IPS-15b (cell line): ENCODE measurements around the gene POLD3.
A peak's percentile ranks its signal among the peaks of the same experiment; 100 is the strongest.

Source experiments
- H3K27me3 ChIP-seq: one replicate; pipeline ENCODE4 v1.6.1; 2013; ENCODE audit warnings: low read length; ENCODE audit not compliant: control insufficient read depth, insufficient read depth
- H3K36me3 ChIP-seq: one replicate; pipeline ENCODE4 v1.6.1; 2013; ENCODE audit warnings: low read length; ENCODE audit not compliant: control insufficient read depth, insufficient read depth
- H3K4me1 ChIP-seq: one replicate; pipeline ENCODE4 v1.6.1; 2013; ENCODE audit warnings: mild to moderate bottlenecking, low read length; ENCODE audit not compliant: control insufficient read depth, insufficient read depth
- H3K4me3 ChIP-seq: one replicate; pipeline ENCODE4 v1.5.1; 2013; ENCODE audit warnings: low read depth, low read length
- H3K9ac ChIP-seq: one replicate; pipeline ENCODE4 v1.6.1; 2013; ENCODE audit warnings: low read depth, mild to moderate bottlenecking, low read length
- H3K9me3 ChIP-seq: one replicate; pipeline ENCODE4 v1.6.1; 2013; ENCODE audit warnings: mild to moderate bottlenecking, low read length; ENCODE audit not compliant: control insufficient read depth, insufficient read depth

The POLD3 gene, protein sequence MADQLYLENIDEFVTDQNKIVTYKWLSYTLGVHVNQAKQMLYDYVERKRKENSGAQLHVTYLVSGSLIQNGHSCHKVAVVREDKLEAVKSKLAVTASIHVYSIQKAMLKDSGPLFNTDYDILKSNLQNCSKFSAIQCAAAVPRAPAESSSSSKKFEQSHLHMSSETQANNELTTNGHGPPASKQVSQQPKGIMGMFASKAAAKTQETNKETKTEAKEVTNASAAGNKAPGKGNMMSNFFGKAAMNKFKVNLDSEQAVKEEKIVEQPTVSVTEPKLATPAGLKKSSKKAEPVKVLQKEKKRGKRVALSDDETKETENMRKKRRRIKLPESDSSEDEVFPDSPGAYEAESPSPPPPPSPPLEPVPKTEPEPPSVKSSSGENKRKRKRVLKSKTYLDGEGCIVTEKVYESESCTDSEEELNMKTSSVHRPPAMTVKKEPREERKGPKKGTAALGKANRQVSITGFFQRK

DNA sequence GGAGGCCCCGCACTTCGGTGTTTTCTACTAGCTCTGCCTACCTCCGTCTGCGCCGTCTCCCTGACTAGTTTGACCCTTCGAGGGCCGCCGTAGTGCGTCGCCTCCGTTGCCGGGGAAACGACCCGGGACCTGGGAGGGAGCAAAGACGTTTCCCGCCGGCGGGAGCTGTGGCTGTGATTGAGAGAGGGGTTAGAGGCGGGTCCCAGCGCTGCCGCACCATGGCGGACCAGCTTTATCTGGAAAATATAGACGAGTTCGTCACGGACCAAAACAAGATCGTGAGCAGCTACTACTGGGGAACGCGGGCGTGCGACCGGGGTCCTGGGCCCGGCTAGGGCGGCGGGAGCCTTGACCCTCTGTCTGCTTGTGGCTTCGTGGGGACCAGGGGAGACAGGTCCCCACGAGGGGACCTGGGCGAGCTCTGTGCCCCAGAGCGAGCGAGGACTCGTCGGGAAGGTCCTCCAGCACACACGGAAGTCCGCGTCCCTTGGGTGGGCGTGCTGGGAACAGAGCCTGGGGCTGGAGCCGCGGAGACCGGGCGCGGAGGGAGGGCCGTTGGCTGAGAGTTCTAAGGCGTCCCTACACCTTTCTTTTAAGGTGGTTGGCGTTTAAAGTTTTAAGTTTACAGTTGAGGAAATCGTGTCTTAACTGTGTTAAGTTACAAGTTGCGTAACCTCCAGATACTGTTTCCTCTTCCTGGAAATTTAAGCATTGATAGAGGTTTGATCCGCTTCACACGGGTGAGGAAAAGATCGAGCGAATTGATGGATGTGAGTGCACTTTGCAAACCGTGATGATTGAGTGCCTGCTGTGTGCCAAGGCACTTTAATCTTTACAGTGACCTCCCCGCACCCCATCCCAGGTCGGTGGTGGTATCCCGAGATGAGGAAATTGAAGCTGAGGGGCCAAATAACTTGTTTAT, at the start of gene POLD3:
TSS of gene POLD3 (plus strand) at position 142 of the 922 bp plus-strand sequence. CDS start at position 219, 77 bp downstream.
- peaks cover 2% of the 10 kb centered on the region for H3K36me3 ChIP-seq
- peak within 1 kb of the TSS; percentile 97 for H3K4me3 ChIP-seq
- H3K9ac ChIP-seq, result peak within 1 kb of the TSS; percentile 98
- H3K4me1 ChIP-seq, result no peaks in the 10 kb centered on the region
- H3K9me3 ChIP-seq, result no peaks in the 10 kb centered on the region
- H3K27me3 ChIP-seq, result no peaks in the 10 kb centered on the region

DNA sequence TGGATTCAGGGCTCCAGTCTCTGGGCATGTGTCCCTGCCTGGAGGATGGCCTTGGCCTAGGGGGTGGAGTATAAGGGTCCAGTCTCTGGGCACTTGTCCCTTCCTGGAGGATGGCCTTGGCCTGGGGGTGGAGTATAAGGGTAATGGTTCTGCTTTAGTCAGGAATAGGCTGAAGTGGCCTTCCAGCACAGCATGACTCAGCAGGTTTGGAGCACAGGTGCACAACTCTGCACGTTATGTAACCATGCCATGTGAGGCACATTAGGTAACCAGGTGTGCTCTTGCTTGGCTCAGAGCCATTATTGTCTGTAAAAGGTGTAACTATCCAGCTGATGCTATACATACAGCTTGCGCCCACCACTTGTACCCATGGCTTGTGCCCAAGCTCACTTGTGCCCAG, 48.4 kb upstream of the POLD3 start:
- Histone ChIP-seq H3K4me3 (no peak overlapping the region), H3K9me3 (peaks cover 9% of the 10 kb centered on the region), H3K27me3 (no peaks in the 10 kb centered on the region), H3K36me3 (no peaks in the 10 kb centered on the region), H3K9ac (no peak overlapping the region), H3K4me1 (no peaks in the 10 kb centered on the region)

DNA sequence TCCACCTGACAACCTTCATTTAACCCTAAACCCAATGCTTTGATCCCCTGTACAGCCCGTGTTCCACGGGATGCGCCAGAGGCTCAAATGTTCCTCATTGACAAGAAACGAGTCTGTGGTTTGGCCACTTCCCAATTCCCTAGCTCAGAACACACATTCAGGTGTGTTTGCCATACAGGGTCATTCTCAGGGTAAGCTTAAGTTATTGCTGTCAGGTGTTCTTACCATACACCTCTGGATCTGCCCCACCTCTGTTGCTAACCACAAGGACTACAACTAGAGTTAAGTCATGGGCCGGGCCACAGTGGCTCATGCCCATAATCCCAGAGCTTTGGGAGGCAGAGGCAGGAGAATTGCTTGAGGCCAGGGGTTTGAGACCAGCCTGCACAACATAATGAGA, 45.6 kb upstream of the POLD3 start:
- H3K4me3 ChIP-seq, result no peak overlapping the region
- H3K27me3 ChIP-seq, result no peaks in the 10 kb centered on the region
- no peaks in the 10 kb centered on the region for H3K4me1 ChIP-seq
- no peaks in the 10 kb centered on the region for H3K36me3 ChIP-seq
- no peak overlapping the region for H3K9ac ChIP-seq
- H3K9me3 ChIP-seq, result peaks cover 9% of the 10 kb centered on the region

DNA sequence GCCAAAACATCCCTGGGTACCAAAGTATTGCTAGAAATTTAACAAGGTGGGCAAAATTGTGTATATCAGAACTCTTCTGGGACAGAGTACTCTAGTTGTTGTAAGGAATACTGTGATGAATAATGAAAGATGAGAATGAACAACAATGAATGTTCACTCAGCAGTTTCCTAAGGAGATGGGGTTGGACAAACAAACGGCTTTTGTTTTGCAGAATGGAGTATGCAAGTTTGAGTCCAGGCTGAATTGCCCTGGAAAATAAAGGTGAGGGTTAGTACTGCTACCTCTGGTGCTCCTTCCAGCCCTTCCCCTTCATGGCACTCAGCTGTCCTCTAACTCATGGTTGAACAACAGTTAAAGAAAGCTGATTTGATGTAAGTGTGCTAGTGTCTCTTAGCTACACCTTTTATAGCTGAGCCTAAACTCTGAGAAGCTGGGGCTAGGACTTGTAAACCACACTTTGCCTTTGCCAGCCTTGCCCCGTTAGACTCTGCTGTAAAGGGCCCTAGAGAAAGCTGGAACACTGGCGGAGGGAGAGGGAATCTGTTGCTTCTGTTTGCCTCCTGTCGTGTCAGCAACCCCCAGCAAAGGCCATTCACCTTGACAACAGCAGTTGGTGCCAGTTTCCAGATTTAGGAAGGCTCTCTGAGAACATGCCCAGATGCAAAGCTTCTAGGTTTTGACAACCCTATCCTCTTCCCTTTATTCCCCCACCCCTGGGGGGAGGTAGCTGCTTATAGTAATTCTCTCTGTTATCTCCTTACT, 41.2 kb upstream of the POLD3 start:
- H3K27me3 ChIP-seq, result no peaks in the 10 kb centered on the region
- H3K36me3 ChIP-seq, result no peaks in the 10 kb centered on the region
- no peak overlapping the region for H3K9ac ChIP-seq
- H3K4me3 ChIP-seq, result no peak overlapping the region
- no peaks in the 10 kb centered on the region for H3K4me1 ChIP-seq
- H3K9me3 ChIP-seq, result no peaks in the 10 kb centered on the region

DNA sequence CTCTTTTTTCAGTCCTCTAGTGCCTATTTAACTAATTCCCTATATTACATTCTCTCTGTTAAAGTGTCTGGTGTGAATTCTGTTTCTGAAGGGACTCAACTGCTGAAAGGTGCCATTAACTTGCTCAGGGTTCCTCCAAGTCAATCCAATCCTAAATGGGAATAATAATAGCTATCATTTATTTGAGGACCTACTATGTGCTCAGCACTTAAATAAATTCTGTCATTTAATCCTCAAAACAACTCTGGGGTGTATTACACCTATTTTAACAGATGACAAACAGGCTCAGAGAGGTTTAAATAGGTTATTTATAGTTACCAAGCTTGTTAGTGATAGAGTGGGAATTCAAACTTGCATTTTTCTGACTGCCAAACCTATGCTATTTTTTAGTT, 40.6 kb upstream of the POLD3 start:
- H3K4me3 ChIP-seq, result no peak overlapping the region
- H3K27me3 ChIP-seq, result no peaks in the 10 kb centered on the region
- H3K9me3 ChIP-seq, result no peaks in the 10 kb centered on the region
- no peaks in the 10 kb centered on the region for H3K4me1 ChIP-seq
- no peaks in the 10 kb centered on the region for H3K36me3 ChIP-seq
- H3K9ac ChIP-seq, result no peak overlapping the region

DNA sequence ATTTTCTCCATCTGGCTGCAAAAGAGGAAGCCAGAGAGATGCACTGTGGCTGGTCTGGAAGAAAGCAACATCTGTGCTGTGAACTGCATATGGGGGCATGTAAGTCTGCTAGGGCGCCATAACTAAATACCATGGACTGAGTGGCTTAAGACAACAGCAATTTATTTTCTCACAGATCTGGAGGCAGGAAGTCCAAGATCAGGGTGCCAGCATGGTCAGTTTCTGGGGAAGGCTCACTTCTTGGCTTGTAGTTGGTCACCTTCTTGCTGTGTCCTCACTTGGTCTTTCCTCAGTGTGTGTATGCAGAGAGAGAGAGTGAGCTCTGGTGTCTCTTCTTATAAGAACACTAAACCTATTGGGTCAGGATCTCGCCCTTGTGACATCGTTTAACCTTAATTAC, 34.9 kb upstream of the POLD3 start:
- Histone ChIP-seq H3K9ac (no peak overlapping the region), H3K36me3 (no peaks in the 10 kb centered on the region), H3K4me1 (no peaks in the 10 kb centered on the region), H3K27me3 (no peaks in the 10 kb centered on the region), H3K9me3 (no peaks in the 10 kb centered on the region), H3K4me3 (no peak overlapping the region)

DNA sequence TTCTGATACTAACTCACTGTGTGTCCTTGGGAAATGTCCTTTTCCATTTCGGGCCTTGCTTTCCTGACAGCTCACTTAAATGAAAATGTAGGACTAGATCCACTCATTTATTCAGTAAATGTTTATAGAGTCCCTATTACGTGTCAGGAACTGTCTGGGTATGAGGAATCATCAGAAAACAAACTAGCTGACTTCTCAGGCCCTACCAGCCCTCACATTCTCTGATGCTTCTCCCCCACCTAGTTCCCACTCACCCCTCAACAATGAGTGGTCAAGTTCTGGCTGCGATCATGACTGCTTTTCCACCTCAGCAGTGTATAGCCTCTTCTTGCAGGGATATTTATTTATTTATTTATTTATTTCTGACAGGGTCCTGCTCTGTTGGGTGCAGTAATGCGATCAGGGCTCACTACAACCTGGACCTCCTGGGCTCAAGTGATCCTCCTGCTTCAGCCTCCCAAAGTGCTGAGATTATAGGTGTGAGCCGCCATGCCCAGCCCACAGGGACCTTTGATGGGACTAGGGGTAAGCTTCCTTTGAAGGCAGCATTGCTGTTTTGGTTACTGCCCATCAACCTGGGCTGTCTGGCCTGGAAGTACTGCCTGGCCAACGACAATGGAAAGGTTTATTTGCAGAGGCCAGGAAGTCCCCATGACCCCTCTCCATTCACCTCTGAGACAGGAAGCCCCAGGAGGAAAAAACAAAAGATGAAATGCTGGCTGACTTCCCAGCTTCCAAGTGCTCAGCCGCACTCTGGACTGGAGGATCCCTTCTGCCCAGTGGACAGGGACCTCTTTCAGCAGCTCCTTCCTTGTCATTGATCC, 33.1 kb upstream of the POLD3 start:
- Histone ChIP-seq H3K27me3 (no peaks in the 10 kb centered on the region), H3K9ac (no peak overlapping the region), H3K9me3 (no peaks in the 10 kb centered on the region), H3K4me3 (no peak overlapping the region), H3K36me3 (no peaks in the 10 kb centered on the region), H3K4me1 (no peaks in the 10 kb centered on the region)

DNA sequence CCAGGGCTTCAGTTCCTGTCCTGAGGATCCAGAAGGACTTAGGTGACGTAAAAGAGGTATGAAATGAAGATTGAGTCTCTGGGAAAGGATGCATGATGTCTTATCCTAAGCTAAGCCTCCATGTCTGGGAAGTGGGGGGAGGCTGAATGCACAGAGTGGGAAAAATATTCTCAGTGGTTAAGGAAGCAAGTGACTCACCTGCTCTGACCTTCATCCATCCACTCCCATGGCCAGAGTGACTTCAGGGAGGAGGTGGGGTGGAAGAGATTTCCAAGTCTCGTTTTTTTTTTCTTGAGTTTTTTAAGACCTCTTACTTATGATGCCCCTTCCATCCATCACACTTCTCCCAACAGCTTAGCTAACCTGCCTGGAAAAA, 32.5 kb upstream of the POLD3 start:
- Histone ChIP-seq H3K9ac (no peak overlapping the region), H3K4me1 (no peaks in the 10 kb centered on the region), H3K9me3 (no peaks in the 10 kb centered on the region), H3K36me3 (no peaks in the 10 kb centered on the region), H3K27me3 (no peaks in the 10 kb centered on the region), H3K4me3 (no peak overlapping the region)

DNA sequence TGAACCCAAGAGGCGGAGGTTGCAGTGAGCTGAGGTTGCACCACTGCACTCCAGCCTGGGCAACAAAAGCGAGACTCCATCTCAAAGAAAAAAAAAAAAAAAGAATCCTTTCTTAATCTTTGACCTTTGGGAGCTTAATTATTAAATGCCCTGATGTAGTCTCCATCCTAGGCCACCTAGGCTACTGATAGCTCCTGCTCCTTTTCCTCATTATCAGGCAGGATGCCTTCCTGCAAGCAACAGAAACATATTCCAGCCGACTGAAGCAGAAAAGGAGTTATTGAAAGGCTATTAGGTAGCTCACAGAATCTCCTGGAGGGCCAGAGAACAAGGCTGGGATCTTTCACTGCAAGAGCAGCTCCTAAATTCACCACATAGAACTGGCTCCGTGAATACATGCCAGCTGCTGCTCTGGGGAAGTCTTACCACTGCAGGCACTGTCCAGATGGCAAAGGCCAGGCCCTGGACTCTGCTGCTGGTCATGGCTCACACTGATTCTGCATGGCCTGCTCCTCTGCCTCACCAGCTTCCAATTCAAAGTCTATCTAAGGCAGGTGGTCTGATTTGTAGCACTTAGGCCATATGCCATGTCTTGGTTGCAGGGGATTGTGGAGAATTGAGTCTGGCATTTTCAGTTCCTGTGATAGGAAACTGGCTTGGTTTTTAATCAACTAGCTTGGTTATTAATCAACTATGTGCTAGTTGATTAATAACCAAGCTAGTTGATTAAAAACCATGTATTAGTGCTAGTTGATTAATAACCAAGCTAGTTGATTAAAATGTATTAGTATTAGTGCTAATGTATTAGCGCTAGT, 26.0 kb upstream of the POLD3 start:
- Histone ChIP-seq H3K9ac (no peak overlapping the region), H3K27me3 (no peaks in the 10 kb centered on the region), H3K9me3 (no peaks in the 10 kb centered on the region), H3K4me3 (no peak overlapping the region), H3K36me3 (no peaks in the 10 kb centered on the region), H3K4me1 (no peaks in the 10 kb centered on the region)

DNA sequence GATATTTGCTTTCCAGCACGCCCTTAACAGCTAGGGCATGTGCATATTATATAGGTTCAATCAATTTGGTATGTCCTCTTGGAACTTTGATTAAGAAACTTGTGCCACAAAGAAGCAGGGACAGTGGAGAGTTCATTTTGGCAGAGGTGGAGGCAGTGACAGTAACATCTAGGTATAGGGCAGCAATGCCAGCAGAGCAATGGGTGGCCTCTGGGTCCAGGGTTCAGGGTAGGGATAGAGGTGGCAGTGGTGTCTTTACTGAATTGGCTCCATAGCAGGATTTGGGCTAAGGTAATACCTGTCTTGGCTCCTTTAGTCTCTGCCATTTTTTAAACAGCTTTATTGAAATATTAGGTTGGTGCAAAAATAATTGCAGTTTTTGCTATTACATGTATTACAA, 24.4 kb upstream of the POLD3 start:
- Histone ChIP-seq H3K4me3 (no peak overlapping the region), H3K27me3 (no peaks in the 10 kb centered on the region), H3K9ac (no peak overlapping the region), H3K9me3 (no peaks in the 10 kb centered on the region), H3K4me1 (no peaks in the 10 kb centered on the region), H3K36me3 (no peaks in the 10 kb centered on the region)
